CD4-positive, alpha-beta memory T cell (primary cell): ENCODE measurements around the gene CCL25. TPM values are rescaled to one million over a fixed set of nuclear protein-coding genes. Genes with fewer than 3 reads are reported as not detected.
A peak's percentile ranks its signal among the peaks of the same experiment; 100 is the strongest.

Experiments used
- CTCF ChIA-PET: fragments of 350-600 bp; sonication (Branson Sonifier 250); formaldehyde crosslinking; loops from one replicate; lab custom pipeline; 2021; ENCODE audit warnings: inconsistent platforms; ENCODE audit not compliant: partially characterized antibody; lab: Charles Lee
- POLR2A ChIA-PET: fragments of 350-600 bp; sonication (Branson Sonifier 250); formaldehyde crosslinking; loops from one replicate; lab custom pipeline; 2021; ENCODE audit not compliant: partially characterized antibody; lab: Charles Lee
- DNase-seq, 5 donors: peaks; one replicate each; pipeline versions ENCODE4 v3.0.0 to v3.0.0-alpha.2; 2020 to 2022; ENCODE audit warnings: mixed read lengths in 1 of 5
- H3K27ac ChIP-seq: one replicate; pipeline ENCODE4 v1.7.0; 2013; ENCODE audit warnings: low read depth, low read length
- H3K27me3 ChIP-seq: 2 replicates; pipeline ENCODE4 v1.7.0; 2013; ENCODE audit warnings: mild to moderate bottlenecking, low read length, moderate library complexity; ENCODE audit not compliant: insufficient read depth
- H3K36me3 ChIP-seq: 2 replicates; pipeline ENCODE4 v1.7.0; 2013; ENCODE audit warnings: mild to moderate bottlenecking, low read length, moderate library complexity; ENCODE audit not compliant: insufficient read depth
- H3K4me1 ChIP-seq: 2 replicates; pipeline ENCODE4 v1.7.0; 2013; ENCODE audit warnings: mild to moderate bottlenecking, low read length, moderate library complexity; ENCODE audit not compliant: insufficient read depth
- H3K4me3 ChIP-seq, 2 donors: one replicate each; pipeline ENCODE4 v1.7.0; 2013; ENCODE audit warnings: low read length in 2 of 2, mild to moderate bottlenecking in 1 of 2
- H3K9me3 ChIP-seq, 2 donors: one replicate each; pipeline ENCODE4 v1.7.0; 2013; ENCODE audit warnings: low read length in 2 of 2, control low read depth in 1 of 2; ENCODE audit not compliant: control insufficient read depth in 1 of 2
- H3K27ac Mint-ChIP-seq, 7 donors: one replicate each; pipeline ENCODE4 v1.8.0; 2020 to 2021; ENCODE audit warnings: mixed read lengths in 7 of 7, mild to moderate bottlenecking in 6 of 7, inconsistent platforms in 3 of 7, moderate library complexity in 3 of 7
- H3K27me3 Mint-ChIP-seq, 2 donors: one replicate each; pipeline ENCODE4 v1.8.0; 2020 to 2021; ENCODE audit warnings: mixed read lengths in 2 of 2
- H3K36me3 Mint-ChIP-seq, 2 donors: one replicate each; pipeline ENCODE4 v1.8.0; 2020 to 2021; ENCODE audit warnings: mixed read lengths in 2 of 2, inconsistent platforms in 1 of 2, mild to moderate bottlenecking in 1 of 2
- H3K4me1 Mint-ChIP-seq, 4 donors: one replicate each; pipeline ENCODE4 v1.8.0; 2020 to 2021; ENCODE audit warnings: mixed read lengths in 4 of 4, mild to moderate bottlenecking in 1 of 4
- H3K4me3 Mint-ChIP-seq, 8 donors: one replicate each; pipeline ENCODE4 v1.8.0; 2020 to 2021; ENCODE audit warnings: mixed read lengths in 8 of 8, mild to moderate bottlenecking in 7 of 8, moderate library complexity in 6 of 8, inconsistent platforms in 3 of 8
- H3K9me3 Mint-ChIP-seq, 8 donors: one replicate each; pipeline ENCODE4 v1.8.0; 2020 to 2021; ENCODE audit warnings: mixed read lengths in 8 of 8, mild to moderate bottlenecking in 5 of 8, inconsistent platforms in 3 of 8, moderate library complexity in 1 of 8
- intact Hi-C: fragments of 100-400 bp; cut with micrococcal nuclease; formaldehyde crosslinking; loops from one replicate; pipeline ENCODE4 v1.15.1; 2023
- polyA plus RNA-seq, 2 donors: library from polyadenylated mRNA; unstranded; fragments of 300-500 nt; fragmentation: Illumina TruSeq; gene quantifications; one replicate each; pipeline ENCODE4 v1.2.3, GENCODE V29; 2021
- total RNA-seq, 2 experiments: library from RNA; stranded (reverse); gene quantifications; one replicate each; pipeline ENCODE4 v1.2.3, GENCODE V29; 2021

The CCL25 gene
- total RNA-seq = not detected
- not detected for polyA plus RNA-seq

GRCh38 chr19:8052464-8052859 lies at the start of gene CCL25:
CCL25 (plus strand) TSS chr19:8052760; CDS start chr19:8053050, 290 bp downstream.
- intact Hi-C loops = no loop called here

GRCh38 chr19:8004001-8004400 lies 48.6 kb upstream of the CCL25 start:
- Histone ChIP-seq H3K36me3 (no peaks in the 10 kb centered on the region), H3K4me1 (peaks cover 46% of the 10 kb centered on the region), H3K27me3 (no peaks in the 10 kb centered on the region), H3K4me3 (peak overlapping the region in 1 of 2 donors; percentile 36), H3K9me3 (no peaks in the 10 kb centered on the region), H3K27ac (no peak overlapping the region)
- ChIA-PET POLR2A (interaction anchor here (1.8 to 2.8 kb wide), 2 partner anchors 60 to 87 kb away, joined by 8 to 19 read pairs; partner anchors contain the start of gene TIMM44), CTCF (interaction anchor here (3.5 to 5.2 kb wide), 2 partner anchors 8 to 60 kb away, joined by 17 to 45 read pairs; partner anchors contain the start of gene TIMM44)
- no peak for DNase-seq
- Mint-ChIP-seq H3K9me3 (no peaks in the 10 kb centered on the region), H3K27ac (peak overlapping the region; percentile 82 to 97 (median 92)), H3K4me3 (peak overlapping the region; percentile 89 to 97 (median 91)), H3K36me3 (peaks cover 0 to 9% of the 10 kb centered on the region in 2 donors), H3K27me3 (no peaks in the 10 kb centered on the region), H3K4me1 (peaks cover 36 to 53% (median 43%) of the 10 kb centered on the region in 4 donors)
- intact Hi-C loops = loop anchor here (5.0 kb wide), 1 partner anchor 248 kb away; no protein-coding TSS in a partner anchor

More at GRCh38 chr19:8052464-8052859, at the start of gene CCL25:
- peaks cover 5 to 19% (median 8%) of the 10 kb centered on the region in 4 donors for H3K4me1 Mint-ChIP-seq
- ChIA-PET CTCF (no interaction called here), POLR2A (no interaction called here)
- Histone ChIP-seq H3K27ac (no peak within 1 kb of the TSS), H3K27me3 (no peaks in the 10 kb centered on the region), H3K9me3 (no peaks in the 10 kb centered on the region), H3K4me3 (no peak within 1 kb of the TSS), H3K4me1 (peaks cover 19% of the 10 kb centered on the region), H3K36me3 (no peaks in the 10 kb centered on the region)
- H3K27ac Mint-ChIP-seq = peak within 1 kb of the TSS; percentile 4 to 70 (median 45)
- H3K36me3 Mint-ChIP-seq = no peaks in the 10 kb centered on the region
- H3K9me3 Mint-ChIP-seq = no peaks in the 10 kb centered on the region
- H3K27me3 Mint-ChIP-seq = peaks cover 3 to 4% of the 10 kb centered on the region in 2 donors
- DNase-seq = no peak
- peak within 1 kb of the TSS in 3 of 8 donors; percentile 39 to 46 (median 39) for H3K4me3 Mint-ChIP-seq

GRCh38 chr19:8004723-8005513 lies 47.6 kb upstream of the CCL25 start:
- peak overlapping the region; percentile 85 to 97 (median 92) for H3K27ac Mint-ChIP-seq
- Histone ChIP-seq H3K4me1 (peaks cover 46% of the 10 kb centered on the region), H3K36me3 (no peaks in the 10 kb centered on the region), H3K4me3 (peak overlapping the region; percentile 5 to 36), H3K9me3 (no peaks in the 10 kb centered on the region), H3K27ac (peak overlapping the region; percentile 53), H3K27me3 (no peaks in the 10 kb centered on the region)
- H3K27me3 Mint-ChIP-seq = no peaks in the 10 kb centered on the region
- peaks cover 0 to 9% of the 10 kb centered on the region in 2 donors for H3K36me3 Mint-ChIP-seq
- H3K9me3 Mint-ChIP-seq = no peaks in the 10 kb centered on the region
- POLR2A ChIA-PET = interaction anchor here (0.7 to 2.8 kb wide), 4 partner anchors 61 to 101 kb away, joined by 3 to 19 read pairs (median 7); partner anchors contain the start of genes MAP2K7, SNAPC2 and TIMM44
- peak overlapping the region; percentile 89 to 97 (median 91) for H3K4me3 Mint-ChIP-seq
- intact Hi-C loops = loop anchor here (5.0 kb wide), 1 partner anchor 247 kb away; no protein-coding TSS in a partner anchor
- peak in 4 of 5 donors; percentile 11 to 52 (median 15) for DNase-seq
- peaks cover 36 to 47% (median 40%) of the 10 kb centered on the region in 4 donors for H3K4me1 Mint-ChIP-seq
- CTCF ChIA-PET = interaction anchor here (5.2 kb wide), 1 partner anchor 61 kb away, joined by 45 read pairs; the partner anchor contains the start of gene TIMM44

GRCh38 chr19:8005534-8006256 lies 46.9 kb upstream of the CCL25 start, which contains the start of gene ELAVL1:
ELAVL1 (minus strand) TSS chr19:8005641; CDS start chr19:7991815, 13,826 bp downstream.
- intact Hi-C loops = no loop called here
- POLR2A ChIA-PET = interaction anchor here (0.7 to 2.8 kb wide), 4 partner anchors 61 to 102 kb away, joined by 3 to 19 read pairs (median 7); partner anchors contain the start of genes MAP2K7, SNAPC2 and TIMM44
- peak within 1 kb of the TSS; percentile 89 to 97 (median 91) for H3K4me3 Mint-ChIP-seq
- peaks cover 42% of the 10 kb centered on the region for H3K4me1 ChIP-seq
- peak; percentile 86 to 91 (median 88) for DNase-seq
- CTCF ChIA-PET = interaction anchor here (1.0 to 1.2 kb wide), 3 partner anchors 9 to 636 kb away, joined by 3 to 5 read pairs (median 4); no protein-coding TSS in a partner anchor
- H3K27ac ChIP-seq = peak within 1 kb of the TSS; percentile 70
- no peaks in the 10 kb centered on the region for H3K36me3 ChIP-seq
- peaks cover 0 to 9% of the 10 kb centered on the region in 2 donors for H3K36me3 Mint-ChIP-seq
- H3K9me3 Mint-ChIP-seq = no peaks in the 10 kb centered on the region
- H3K27me3 Mint-ChIP-seq = no peaks in the 10 kb centered on the region
- peak within 1 kb of the TSS; percentile 85 to 97 (median 93) for H3K27ac Mint-ChIP-seq
- no peaks in the 10 kb centered on the region for H3K27me3 ChIP-seq
- peak within 1 kb of the TSS; percentile 39 to 77 for H3K4me3 ChIP-seq
- peaks cover 33 to 39% (median 37%) of the 10 kb centered on the region in 4 donors for H3K4me1 Mint-ChIP-seq
- no peaks in the 10 kb centered on the region for H3K9me3 ChIP-seq

GRCh38 chr19:8017808-8018207 lies 34.8 kb upstream of the CCL25 start:
- POLR2A ChIA-PET = no interaction called here
- no peak overlapping the region for H3K27ac ChIP-seq

GRCh38 chr19:8020681-8021080 lies 31.9 kb upstream of the CCL25 start:
- Mint-ChIP-seq H3K36me3 (no peaks in the 10 kb centered on the region), H3K9me3 (no peaks in the 10 kb centered on the region), H3K27me3 (no peaks in the 10 kb centered on the region), H3K27ac (no peak overlapping the region), H3K4me3 (no peak overlapping the region), H3K4me1 (peaks cover 0 to 9% (median 5%) of the 10 kb centered on the region in 4 donors)
- Histone ChIP-seq H3K36me3 (no peaks in the 10 kb centered on the region), H3K4me1 (peaks cover 3% of the 10 kb centered on the region), H3K4me3 (no peak overlapping the region), H3K27me3 (no peaks in the 10 kb centered on the region), H3K9me3 (no peaks in the 10 kb centered on the region), H3K27ac (no peak overlapping the region)
- ChIA-PET CTCF (no interaction called here), POLR2A (no interaction called here)
- DNase-seq = no peak
- intact Hi-C loops = no loop called here

More at GRCh38 chr19:8017808-8018207, 34.8 kb upstream of the CCL25 start:
- H3K27me3 ChIP-seq = no peaks in the 10 kb centered on the region
- H3K4me3 ChIP-seq = no peak overlapping the region
- peaks cover 3% of the 10 kb centered on the region for H3K4me1 ChIP-seq
- H3K36me3 ChIP-seq = no peaks in the 10 kb centered on the region
- H3K4me1 Mint-ChIP-seq = peaks cover 0 to 9% (median 5%) of the 10 kb centered on the region in 4 donors
- H3K9me3 ChIP-seq = no peaks in the 10 kb centered on the region
- H3K4me3 Mint-ChIP-seq = no peak overlapping the region
- H3K36me3 Mint-ChIP-seq = no peaks in the 10 kb centered on the region
- H3K27ac Mint-ChIP-seq = no peak overlapping the region
- no peaks in the 10 kb centered on the region for H3K9me3 Mint-ChIP-seq
- DNase-seq = peak in 4 of 5 donors; percentile 29 to 52 (median 42)
- H3K27me3 Mint-ChIP-seq = no peaks in the 10 kb centered on the region
- CTCF ChIA-PET = no interaction called here
- intact Hi-C loops = no loop called here
